ENCODE results near the gene SRSF4. TPM values are rescaled to one million over a fixed set of nuclear protein-coding genes. Genes with fewer than 3 reads are reported as not detected.

Gene SRSF4
- total RNA-seq, 1 experiment from 2014 or later: 69.0 TPM

DNA sequence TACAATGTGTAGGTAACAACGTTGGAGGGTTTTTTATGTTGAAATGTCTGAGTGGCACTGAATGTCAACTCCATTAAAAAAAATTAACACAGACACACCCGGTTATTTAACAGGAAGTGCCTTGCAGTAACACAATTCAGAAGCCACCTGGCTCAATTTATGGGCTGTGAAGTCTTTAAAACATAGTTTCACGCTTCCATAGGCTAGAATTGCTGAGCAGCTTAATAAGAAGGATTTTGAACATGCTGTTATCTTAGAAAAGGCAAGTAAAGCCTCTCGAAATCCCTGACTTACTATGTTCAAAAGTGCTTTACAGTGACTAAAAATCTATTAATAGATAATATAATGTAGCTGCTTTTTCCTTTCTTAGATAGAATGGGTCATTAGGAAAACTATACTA, 19.7 kb downstream of the SRSF4 start:
- ChIA-PET CTCF (no interaction called here), POLR2A (no interaction called here), RAD21 (ENCODE audit: low non-redundant PET in 1 of 2, low total read pairs in 2 of 2, uncharacterized antibody in 2 of 2, unreplicated experiment in 2 of 2) (no interaction called here)
- H3K4me1 ChIP-seq (ENCODE audit: control insufficient read depth in 1 of 2, insufficient read depth in 2 of 2, low read length in 2 of 2): no peaks in the 10 kb centered on the region
- H3K9ac ChIP-seq (ENCODE audit: low read length): no peak overlapping the region
- H3K36me3 ChIP-seq (ENCODE audit: control insufficient read depth in 1 of 2, insufficient read depth in 2 of 2, low read length in 2 of 2): peaks cover 33 to 50% of the 10 kb centered on the region in 2 experiments
- H3K79me2 ChIP-seq (ENCODE audit: insufficient read depth, low read length): peaks cover 99% of the 10 kb centered on the region
- H3K9me3 ChIP-seq (ENCODE audit: control insufficient read depth in 1 of 2, insufficient read depth in 1 of 2, low read depth in 1 of 2, low read length in 2 of 2): no peaks in the 10 kb centered on the region
- TF ChIP-seq CTCF (IDR thresholded peaks at IDR 0.05 in 2 of 3, conservative IDR thresholded peaks at IDR 0.05 in 1 of 3; ENCODE audit: borderline replicate concordance in 1 of 3, insufficient read depth in 1 of 3, low read depth in 2 of 3, low read length in 2 of 3) (no peak), JUND (IDR thresholded peaks at IDR 0.05) (no peak), SRF (IDR thresholded peaks at IDR 0.05; ENCODE audit: low read depth) (no peak), SIN3A (IDR thresholded peaks at IDR 0.05; ENCODE audit: low read depth) (no peak), ZNF274 (IDR thresholded peaks at IDR 0.05; ENCODE audit: low read depth, low read length) (no peak), CEBPB (IDR thresholded peaks at IDR 0.05; ENCODE audit: low read depth) (no peak), EZH2 (IDR thresholded peaks at IDR 0.05) (no peak), ATF3 (IDR thresholded peaks at IDR 0.05) (no peak), EZH2phosphoT487 (IDR thresholded peaks at IDR 0.05; ENCODE audit: borderline replicate concordance) (no peak), TCF7L2 (IDR thresholded peaks at IDR 0.05; ENCODE audit: borderline replicate concordance, extremely low read depth, insufficient read depth, insufficient read length) (no peak), CBX3 (IDR thresholded peaks at IDR 0.05; ENCODE audit: low read depth) (no peak), RAD21 (IDR thresholded peaks at IDR 0.05; ENCODE audit: low read depth) (no peak), ELF1 (IDR thresholded peaks at IDR 0.05; ENCODE audit: borderline replicate concordance, low read depth) (no peak)
- TF ChIP-seq, protein P1, sequence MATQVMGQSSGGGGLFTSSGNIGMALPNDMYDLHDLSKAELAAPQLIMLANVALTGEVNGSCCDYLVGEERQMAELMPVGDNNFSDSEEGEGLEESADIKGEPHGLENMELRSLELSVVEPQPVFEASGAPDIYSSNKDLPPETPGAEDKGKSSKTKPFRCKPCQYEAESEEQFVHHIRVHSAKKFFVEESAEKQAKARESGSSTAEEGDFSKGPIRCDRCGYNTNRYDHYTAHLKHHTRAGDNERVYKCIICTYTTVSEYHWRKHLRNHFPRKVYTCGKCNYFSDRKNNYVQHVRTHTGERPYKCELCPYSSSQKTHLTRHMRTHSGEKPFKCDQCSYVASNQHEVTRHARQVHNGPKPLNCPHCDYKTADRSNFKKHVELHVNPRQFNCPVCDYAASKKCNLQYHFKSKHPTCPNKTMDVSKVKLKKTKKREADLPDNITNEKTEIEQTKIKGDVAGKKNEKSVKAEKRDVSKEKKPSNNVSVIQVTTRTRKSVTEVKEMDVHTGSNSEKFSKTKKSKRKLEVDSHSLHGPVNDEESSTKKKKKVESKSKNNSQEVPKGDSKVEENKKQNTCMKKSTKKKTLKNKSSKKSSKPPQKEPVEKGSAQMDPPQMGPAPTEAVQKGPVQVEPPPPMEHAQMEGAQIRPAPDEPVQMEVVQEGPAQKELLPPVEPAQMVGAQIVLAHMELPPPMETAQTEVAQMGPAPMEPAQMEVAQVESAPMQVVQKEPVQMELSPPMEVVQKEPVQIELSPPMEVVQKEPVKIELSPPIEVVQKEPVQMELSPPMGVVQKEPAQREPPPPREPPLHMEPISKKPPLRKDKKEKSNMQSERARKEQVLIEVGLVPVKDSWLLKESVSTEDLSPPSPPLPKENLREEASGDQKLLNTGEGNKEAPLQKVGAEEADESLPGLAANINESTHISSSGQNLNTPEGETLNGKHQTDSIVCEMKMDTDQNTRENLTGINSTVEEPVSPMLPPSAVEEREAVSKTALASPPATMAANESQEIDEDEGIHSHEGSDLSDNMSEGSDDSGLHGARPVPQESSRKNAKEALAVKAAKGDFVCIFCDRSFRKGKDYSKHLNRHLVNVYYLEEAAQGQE (IDR thresholded peaks at IDR 0.05; ENCODE audit: low read depth): no peak
- TF ChIP-seq, protein P2, sequence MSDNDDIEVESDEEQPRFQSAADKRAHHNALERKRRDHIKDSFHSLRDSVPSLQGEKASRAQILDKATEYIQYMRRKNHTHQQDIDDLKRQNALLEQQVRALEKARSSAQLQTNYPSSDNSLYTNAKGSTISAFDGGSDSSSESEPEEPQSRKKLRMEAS (IDR thresholded peaks at IDR 0.05): no peak
- no peak overlapping the region for H3K4me2 ChIP-seq (ENCODE audit: low read length)
- no peak overlapping the region for H3K4me3 ChIP-seq (replicated peaks in 1 of 2; ENCODE audit: low read depth in 1 of 2, low read length in 2 of 2)
- DNase-seq (ENCODE audit: low read depth, low spot score) (no peak), ATAC-seq (no peak)
- H2AFZ ChIP-seq (ENCODE audit: low read depth, low read length, poor library complexity, severe bottlenecking): no peak overlapping the region
- BruUV-seq (replicated peaks): no TSS peak
- H4K20me1 ChIP-seq (ENCODE audit: insufficient read depth): peaks cover 36% of the 10 kb centered on the region
- intact Hi-C loops (cut with micrococcal nuclease): no loop called here
- H3K27me3 ChIP-seq (ENCODE audit: insufficient read depth, low read length): no peaks in the 10 kb centered on the region
- H3K9me2 ChIP-seq (ENCODE audit: insufficient read depth): no peaks in the 10 kb centered on the region
- no peak overlapping the region for H3K27ac ChIP-seq (ENCODE audit: low read depth, low read length)

Measured in HCT116 (cell line).